HCT116 (cell line): ENCODE data around the gene NDUFS8. TPM values are rescaled to one million over a fixed set of nuclear protein-coding genes. Genes with fewer than 3 reads are reported as not detected.

ENCODE experiments used
- ATAC-seq: fragments of 200-7000 bp; cut with Tn5 transposase; 2 replicates; pipeline ENCODE4 v1.9.1; 2020; ENCODE audit warnings: mild to moderate bottlenecking, moderate library complexity
- BruUV-seq: library from RNA; stranded (reverse); fragments of 400-500 nt; replicated peaks from 2 replicates; lab custom pipeline; 2021; lab: Mats Ljungman, UMichigan
- CTCF ChIA-PET: fragments of 300-600 bp; sonication (Branson Sonifier 250); formaldehyde crosslinking; loops from one replicate; lab custom pipeline; 2021; ENCODE audit warnings: antibody characterized with exemption; lab: Charles Lee
- POLR2A ChIA-PET: fragments of 300-600, 350-600 bp; sonication (Branson Sonifier 250); formaldehyde crosslinking; loops from one replicate; lab custom pipeline; 2021; ENCODE audit warnings: antibody characterized with exemption; lab: Charles Lee
- RAD21 ChIA-PET, 2 experiments: fragments of 300-600 bp; sonication (Branson Sonifier 250); formaldehyde crosslinking; loops; one replicate each; lab custom pipeline; 2023; ENCODE audit warnings: low total read pairs in 2 of 2; ENCODE audit not compliant: uncharacterized antibody in 2 of 2, unreplicated experiment in 2 of 2, low non-redundant PET in 1 of 2; lab: Charles Lee
- DNase-seq: peaks from one replicate; pipeline ENCODE4 v3.0.0-alpha.2; 2010; ENCODE audit warnings: low read depth, low spot score
- H2AFZ ChIP-seq: fragments of 200-600 bp; shearing (Covaris generic), sonication (generic); 2 replicates; pipeline ENCODE4 v1.6.1; 2017; ENCODE audit warnings: low read depth, mixed run types, mixed read lengths, antibody characterized with exemption, low read length; ENCODE audit not compliant: poor library complexity, severe bottlenecking
- H3K27ac ChIP-seq: 2 replicates; pipeline ENCODE4 v1.5.1; 2012; ENCODE audit warnings: low read depth, low read length
- H3K27me3 ChIP-seq: fragments of 200-600 bp; sonication (generic); 2 replicates; pipeline ENCODE4 v1.6.1; 2016; ENCODE audit warnings: mixed run types, low read length, mixed read lengths; ENCODE audit not compliant: insufficient read depth
- H3K36me3 ChIP-seq, 2 experiments: fragments of 200-500 bp in 1 of 2; fragments of 200-600 bp in 1 of 2; sonication (Bioruptor generic) in 1 of 2; sonication (generic) in 1 of 2; 2 replicates each; pipeline versions ENCODE4 v1.5.1 to v1.6.1; 2014 to 2016; ENCODE audit warnings: low read length in 2 of 2, inconsistent platforms in 1 of 2, mixed read lengths in 1 of 2, mixed run types in 1 of 2; ENCODE audit not compliant: insufficient read depth in 2 of 2, control insufficient read depth in 1 of 2
- H3K4me1 ChIP-seq, 2 experiments: fragments of 200-600 bp in 1 of 2; sonication (generic) in 1 of 2; 2 replicates each; pipeline versions ENCODE4 v1.5.1 to v1.6.1; 2012 to 2017; ENCODE audit warnings: low read length in 2 of 2, inconsistent platforms in 1 of 2, mild to moderate bottlenecking in 1 of 2, mixed read lengths in 1 of 2, mixed run types in 1 of 2, moderate library complexity in 1 of 2; ENCODE audit not compliant: insufficient read depth in 2 of 2, control insufficient read depth in 1 of 2
- H3K4me2 ChIP-seq: fragments of 200-600 bp; sonication (generic); 2 replicates; pipeline ENCODE4 v1.6.1; 2017; ENCODE audit warnings: mixed run types, low read length, mixed read lengths
- H3K4me3 ChIP-seq, 2 experiments: fragments of 200-600 bp in 1 of 2; sonication (generic) in 1 of 2; replicated peaks in 1 of 2; 2 replicates each; pipeline ENCODE4 v1.5.1; 2011 to 2016; ENCODE audit warnings: low read length in 2 of 2, control low read depth in 1 of 2, low read depth in 1 of 2, mild to moderate bottlenecking in 1 of 2, mixed read lengths in 1 of 2, mixed run types in 1 of 2
- H3K79me2 ChIP-seq: fragments of 200-600 bp; sonication (generic); 2 replicates; pipeline ENCODE4 v1.6.1; 2017; ENCODE audit warnings: mild to moderate bottlenecking, mixed run types, low read length, moderate library complexity, mixed read lengths; ENCODE audit not compliant: insufficient read depth
- H3K9ac ChIP-seq: fragments of 200-600 bp; sonication (generic); 2 replicates; pipeline ENCODE4 v1.6.1; 2016; ENCODE audit warnings: low read length, mixed read lengths
- H3K9me2 ChIP-seq: fragments of 200-600 bp; sonication (generic), shearing (Covaris generic); 2 replicates; pipeline ENCODE4 v1.6.1; 2017; ENCODE audit warnings: mixed run types, mild to moderate bottlenecking, moderate library complexity; ENCODE audit not compliant: insufficient read depth
- H3K9me3 ChIP-seq, 2 experiments: fragments of 200-500 bp in 1 of 2; fragments of 200-600 bp in 1 of 2; sonication (Bioruptor generic) in 1 of 2; sonication (generic) in 1 of 2; 2 replicates each; pipeline ENCODE4 v1.6.1; 2014 to 2017; ENCODE audit warnings: low read length in 2 of 2, mixed read lengths in 2 of 2, inconsistent platforms in 1 of 2, low read depth in 1 of 2, mild to moderate bottlenecking in 1 of 2, mixed run types in 1 of 2, moderate library complexity in 1 of 2; ENCODE audit not compliant: control insufficient read depth in 1 of 2, insufficient read depth in 1 of 2
- H4K20me1 ChIP-seq: fragments of 200-600 bp; sonication (generic), shearing (Covaris generic); 2 replicates; pipeline ENCODE4 v1.6.1; 2017; ENCODE audit warnings: mixed run types, mild to moderate bottlenecking, moderate library complexity; ENCODE audit not compliant: insufficient read depth
- CBX3 ChIP-seq: IDR thresholded peaks from 2 replicates; pipeline ENCODE4 v1.6.1; 2012; ENCODE audit warnings: low read depth
- CEBPB ChIP-seq: IDR thresholded peaks from 2 replicates; pipeline ENCODE4 v1.6.1; 2012; ENCODE audit warnings: low read depth
- EZH2 ChIP-seq: fragments of 200-600 bp; sonication (generic); IDR thresholded peaks from 2 replicates; pipeline ENCODE4 v1.6.1; 2017; ENCODE audit warnings: antibody characterized with exemption, mixed run types
- FOSL1 ChIP-seq: IDR thresholded peaks from 2 replicates; pipeline ENCODE4 v1.6.1; 2012; ENCODE audit warnings: low read depth
- JUND ChIP-seq: IDR thresholded peaks from 2 replicates; pipeline ENCODE4 v1.6.1; 2012
- RAD21 ChIP-seq: IDR thresholded peaks from 2 replicates; pipeline ENCODE4 v1.6.1; 2012; ENCODE audit warnings: low read depth, mild to moderate bottlenecking
- SIN3A ChIP-seq: IDR thresholded peaks from 2 replicates; pipeline ENCODE4 v1.6.1; 2012; ENCODE audit warnings: low read depth
- TCF7L2 ChIP-seq: IDR thresholded peaks from 2 replicates; pipeline ENCODE4 v1.7.0; 2011; ENCODE audit warnings: borderline replicate concordance, inconsistent platforms; ENCODE audit not compliant: insufficient read depth, insufficient read length; ENCODE audit errors: extremely low read depth
- ZFX ChIP-seq: fragments of 450-650 bp; IDR thresholded peaks from 2 replicates; pipeline ENCODE4 v1.6.1; 2017
- ZNF274 ChIP-seq: fragments of 200-500 bp; sonication (Bioruptor generic); IDR thresholded peaks from 2 replicates; pipeline ENCODE4 v1.6.1; 2014; ENCODE audit warnings: mild to moderate bottlenecking, low read depth, low read length, inconsistent platforms
- intact Hi-C: fragments of 100-400 bp; cut with micrococcal nuclease; formaldehyde crosslinking; loops from 2 replicates; pipeline ENCODE4 v1.10.0; 2022
- total RNA-seq: library from RNA; stranded (reverse); gene quantifications from one replicate; pipeline ENCODE4 v1.2.1, GENCODE V29; 2021; ENCODE audit not compliant: unreplicated experiment
- TF ChIP-seq, protein P1 (sequence below): IDR thresholded peaks from 2 replicates; pipeline ENCODE4 v1.6.1; 2012
- TF ChIP-seq, protein P2 (sequence below): IDR thresholded peaks from 2 replicates; pipeline ENCODE4 v1.6.1; 2012
- TF ChIP-seq, protein P3 (sequence below): IDR thresholded peaks from 2 replicates; pipeline ENCODE4 v1.6.1; 2011; ENCODE audit warnings: mild to moderate bottlenecking, low read length, moderate library complexity; ENCODE audit not compliant: insufficient replicate concordance; ENCODE audit errors: extremely low read depth

The NDUFS8 gene
- total RNA-seq, 1 experiment from 2014 or later, result 189 TPM

DNA sequence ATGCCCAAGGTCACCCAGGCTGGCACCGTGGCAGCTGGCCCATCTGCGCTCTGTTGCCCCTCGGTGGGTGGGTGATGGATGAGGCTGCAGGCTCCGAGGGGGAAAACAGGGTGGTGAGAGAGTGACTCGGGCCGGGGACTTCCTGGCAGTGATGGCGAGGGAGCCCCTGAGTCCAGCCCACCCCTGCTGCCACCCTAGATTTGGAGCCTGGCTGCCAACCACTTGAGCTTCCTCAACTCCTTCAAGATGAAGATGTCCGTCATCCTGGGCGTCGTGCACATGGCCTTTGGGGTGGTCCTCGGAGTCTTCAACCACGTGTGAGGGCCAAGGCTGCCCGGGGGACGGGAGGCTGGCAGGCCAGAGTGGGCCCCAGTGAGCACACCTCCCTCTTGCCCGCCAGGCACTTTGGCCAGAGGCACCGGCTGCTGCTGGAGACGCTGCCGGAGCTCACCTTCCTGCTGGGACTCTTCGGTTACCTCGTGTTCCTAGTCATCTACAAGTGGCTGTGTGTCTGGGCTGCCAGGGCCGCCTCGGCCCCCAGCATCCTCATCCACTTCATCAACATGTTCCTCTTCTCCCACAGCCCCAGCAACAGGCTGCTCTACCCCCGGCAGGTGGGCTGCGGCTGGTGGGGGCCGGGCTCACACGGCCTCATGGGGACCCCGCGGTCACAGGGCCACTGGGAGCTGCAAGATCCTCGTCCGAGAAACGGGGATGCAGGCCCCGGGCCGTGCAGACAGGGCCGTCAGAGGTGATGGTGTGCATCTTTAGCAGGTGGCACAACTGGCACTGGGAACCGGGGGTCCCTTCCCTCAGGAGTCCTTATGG lies 18.4 kb downstream of the NDUFS8 start:
- Histone ChIP-seq H3K9me2 (no peaks in the 10 kb centered on the region), H3K79me2 (no peaks in the 10 kb centered on the region), H3K4me3 (no peak overlapping the region), H3K36me3 (no peaks in the 10 kb centered on the region; a peak in 1 of 4 replicates), H3K27ac (no peak overlapping the region), H3K4me1 (no peaks in the 10 kb centered on the region), H3K9ac (no peak overlapping the region), H2AFZ (no peak overlapping the region), H3K27me3 (no peaks in the 10 kb centered on the region), H4K20me1 (no peaks in the 10 kb centered on the region), H3K9me3 (no peaks in the 10 kb centered on the region)
- no peak for ATAC-seq
- intact Hi-C loops, result no loop called here
- ChIA-PET POLR2A (no interaction called here), CTCF (no interaction called here), RAD21 (no interaction called here)
- DNase-seq, result no peak
- BruUV-seq, result no TSS peak
- TF ChIP-seq RAD21, result no peak
- TF ChIP-seq, protein P1, sequence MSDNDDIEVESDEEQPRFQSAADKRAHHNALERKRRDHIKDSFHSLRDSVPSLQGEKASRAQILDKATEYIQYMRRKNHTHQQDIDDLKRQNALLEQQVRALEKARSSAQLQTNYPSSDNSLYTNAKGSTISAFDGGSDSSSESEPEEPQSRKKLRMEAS, result no peak
- TF ChIP-seq, all 23 proteins: peak for 0
- H3K4me2 ChIP-seq, result no peak overlapping the region

DNA sequence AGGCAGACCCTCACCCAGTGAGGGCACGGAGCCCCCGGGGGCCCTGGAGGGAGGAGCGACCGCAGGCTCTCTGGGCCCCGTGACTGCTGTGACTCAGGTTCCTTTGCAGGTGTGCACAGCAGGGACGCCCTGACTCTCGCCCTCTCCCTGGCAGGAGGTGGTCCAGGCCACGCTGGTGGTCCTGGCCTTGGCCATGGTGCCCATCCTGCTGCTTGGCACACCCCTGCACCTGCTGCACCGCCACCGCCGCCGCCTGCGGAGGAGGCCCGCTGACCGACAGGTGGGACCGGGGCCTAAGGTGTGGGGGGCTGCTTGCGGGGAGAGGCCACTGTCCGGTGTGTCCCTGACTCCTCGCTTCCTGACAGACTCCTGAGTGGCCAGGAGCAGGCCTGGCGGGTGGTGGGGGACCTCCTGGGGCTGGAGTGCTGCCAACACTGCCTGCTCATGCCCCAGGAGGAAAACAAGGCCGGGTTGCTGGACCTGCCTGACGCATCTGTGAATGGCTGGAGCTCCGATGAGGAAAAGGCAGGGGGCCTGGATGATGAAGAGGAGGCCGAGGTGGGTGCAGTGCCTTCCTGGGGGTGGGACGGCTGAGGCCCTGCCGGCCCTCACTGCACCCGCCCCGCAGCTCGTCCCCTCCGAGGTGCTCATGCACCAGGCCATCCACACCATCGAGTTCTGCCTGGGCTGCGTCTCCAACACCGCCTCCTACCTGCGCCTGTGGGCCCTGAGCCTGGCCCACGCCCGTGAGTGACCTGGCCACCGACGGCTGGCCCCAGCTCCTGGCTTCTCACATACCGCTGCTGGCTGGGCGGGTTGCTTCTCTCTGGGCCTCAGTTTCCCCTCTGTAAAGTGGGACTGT lies 19.3 kb downstream of the NDUFS8 start:
- DNase-seq, result no peak
- no peaks in the 10 kb centered on the region for H3K79me2 ChIP-seq
- intact Hi-C loops, result no loop called here
- no peaks in the 10 kb centered on the region for H3K4me1 ChIP-seq
- no TSS peak for BruUV-seq
- H3K27ac ChIP-seq, result no peak overlapping the region
- no peak overlapping the region for H2AFZ ChIP-seq
- H3K9me3 ChIP-seq, result no peaks in the 10 kb centered on the region
- ChIA-PET POLR2A (no interaction called here), RAD21 (no interaction called here)
- H3K27me3 ChIP-seq, result no peaks in the 10 kb centered on the region
- H3K36me3 ChIP-seq, result no peaks in the 10 kb centered on the region; a peak in 1 of 4 replicates
- ATAC-seq, result no peak
- H3K4me2 ChIP-seq, result no peak overlapping the region
- TF ChIP-seq CEBPB (no peak), TCF7L2 (no peak), ZNF274 (no peak), FOSL1 (no peak), ZFX (no peak), SIN3A (no peak), EZH2 (no peak), CBX3 (no peak), JUND (no peak)
- TF ChIP-seq, protein P2, sequence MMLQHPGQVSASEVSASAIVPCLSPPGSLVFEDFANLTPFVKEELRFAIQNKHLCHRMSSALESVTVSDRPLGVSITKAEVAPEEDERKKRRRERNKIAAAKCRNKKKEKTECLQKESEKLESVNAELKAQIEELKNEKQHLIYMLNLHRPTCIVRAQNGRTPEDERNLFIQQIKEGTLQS, result no peak
- TF ChIP-seq, protein P3, sequence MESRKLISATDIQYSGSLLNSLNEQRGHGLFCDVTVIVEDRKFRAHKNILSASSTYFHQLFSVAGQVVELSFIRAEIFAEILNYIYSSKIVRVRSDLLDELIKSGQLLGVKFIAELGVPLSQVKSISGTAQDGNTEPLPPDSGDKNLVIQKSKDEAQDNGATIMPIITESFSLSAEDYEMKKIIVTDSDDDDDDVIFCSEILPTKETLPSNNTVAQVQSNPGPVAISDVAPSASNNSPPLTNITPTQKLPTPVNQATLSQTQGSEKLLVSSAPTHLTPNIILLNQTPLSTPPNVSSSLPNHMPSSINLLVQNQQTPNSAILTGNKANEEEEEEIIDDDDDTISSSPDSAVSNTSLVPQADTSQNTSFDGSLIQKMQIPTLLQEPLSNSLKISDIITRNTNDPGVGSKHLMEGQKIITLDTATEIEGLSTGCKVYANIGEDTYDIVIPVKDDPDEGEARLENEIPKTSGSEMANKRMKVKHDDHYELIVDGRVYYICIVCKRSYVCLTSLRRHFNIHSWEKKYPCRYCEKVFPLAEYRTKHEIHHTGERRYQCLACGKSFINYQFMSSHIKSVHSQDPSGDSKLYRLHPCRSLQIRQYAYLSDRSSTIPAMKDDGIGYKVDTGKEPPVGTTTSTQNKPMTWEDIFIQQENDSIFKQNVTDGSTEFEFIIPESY, result no peak
- TF ChIP-seq, all 23 proteins: peak for 0
- no peaks in the 10 kb centered on the region for H4K20me1 ChIP-seq
- H3K9me2 ChIP-seq, result no peaks in the 10 kb centered on the region
- CTCF ChIA-PET, result no interaction called here
- no peak overlapping the region for H3K4me3 ChIP-seq
- H3K9ac ChIP-seq, result no peak overlapping the region
